Neuronal stem cell (in vitro differentiated cells): ENCODE results near the gene DRD2.

Experiments used
- DNase-seq: peaks from one replicate; pipeline ENCODE4 v3.0.0-alpha.2; 2013; ENCODE audit warnings: low spot score
- H2AFZ ChIP-seq: one replicate; pipeline ENCODE4 v1.6.1; 2013; ENCODE audit warnings: mild to moderate bottlenecking, low read length, inconsistent platforms
- H2AK5ac ChIP-seq: 2 replicates; pipeline ENCODE4 v1.6.1; 2013; ENCODE audit warnings: low read depth, mild to moderate bottlenecking, inconsistent platforms, low read length, moderate library complexity, mixed read lengths
- H2BK120ac ChIP-seq: 2 replicates; pipeline ENCODE4 v1.6.1; 2013; ENCODE audit warnings: low read depth, mild to moderate bottlenecking, inconsistent platforms, low read length, moderate library complexity, mixed read lengths
- H2BK12ac ChIP-seq: one replicate; pipeline ENCODE4 v1.6.1; 2013; ENCODE audit warnings: low read length, inconsistent platforms
- H2BK15ac ChIP-seq: 2 replicates; pipeline ENCODE4 v1.6.1; 2013; ENCODE audit warnings: mild to moderate bottlenecking, low read length, inconsistent platforms, mixed read lengths
- H2BK5ac ChIP-seq: one replicate; pipeline ENCODE4 v1.6.1; 2013; ENCODE audit warnings: inconsistent platforms, mild to moderate bottlenecking, low read length, moderate library complexity
- H3K14ac ChIP-seq: one replicate; pipeline ENCODE4 v1.6.1; 2013; ENCODE audit warnings: low read length, inconsistent platforms
- H3K18ac ChIP-seq: 2 replicates; pipeline ENCODE4 v1.6.1; 2013; ENCODE audit warnings: low read length, inconsistent platforms
- H3K23ac ChIP-seq: 2 replicates; pipeline ENCODE4 v1.6.1; 2013; ENCODE audit warnings: low read depth, mild to moderate bottlenecking, mixed read lengths, low read length, inconsistent platforms; ENCODE audit not compliant: poor library complexity
- H3K27ac ChIP-seq: replicated peaks from 3 replicates; pipeline ENCODE4 v1.5.1; 2013; ENCODE audit warnings: low read length, inconsistent platforms
- H3K27me3 ChIP-seq, 3 experiments: 2 replicates each; pipeline ENCODE4 v1.6.1; 2013; ENCODE audit warnings: low read length in 3 of 3, mild to moderate bottlenecking in 2 of 3, inconsistent platforms in 1 of 3, low read depth in 1 of 3, mixed read lengths in 1 of 3, moderate library complexity in 1 of 3; ENCODE audit not compliant: control insufficient read depth in 3 of 3, insufficient read depth in 3 of 3
- H3K36me3 ChIP-seq, 2 donors: replicated peaks in 1 of 2; 2 replicates each; pipeline ENCODE4 v1.6.1; 2013; ENCODE audit warnings: low read length in 2 of 2; ENCODE audit not compliant: control insufficient read depth in 2 of 2, insufficient read depth in 2 of 2
- H3K4ac ChIP-seq: 2 replicates; pipeline ENCODE4 v1.6.1; 2013; ENCODE audit warnings: inconsistent platforms, mild to moderate bottlenecking, low read length, moderate library complexity
- H3K4me1 ChIP-seq, 2 donors: 1 replicate in 1 of 2; 2 replicates in 1 of 2; pipeline ENCODE4 v1.6.1; 2013; ENCODE audit warnings: low read length in 2 of 2, low read depth in 1 of 2; ENCODE audit not compliant: control insufficient read depth in 2 of 2, insufficient read depth in 1 of 2
- H3K4me2 ChIP-seq: one replicate; pipeline ENCODE4 v1.6.1; 2013; ENCODE audit warnings: mild to moderate bottlenecking, low read length, inconsistent platforms; ENCODE audit not compliant: insufficient read depth, poor library complexity, severe bottlenecking
- H3K4me3 ChIP-seq, 2 donors: 2 replicates each; pipeline ENCODE4 v1.5.1; 2013; ENCODE audit warnings: low read length in 2 of 2, mild to moderate bottlenecking in 2 of 2, inconsistent platforms in 1 of 2, moderate library complexity in 1 of 2
- H3K79me1 ChIP-seq: one replicate; pipeline ENCODE4 v1.6.1; 2013; ENCODE audit warnings: low read depth, mild to moderate bottlenecking, inconsistent platforms, low read length, moderate library complexity
- H3K9ac ChIP-seq: one replicate; pipeline ENCODE4 v1.6.1; 2013; ENCODE audit warnings: mild to moderate bottlenecking, low read depth, low read length, inconsistent platforms; ENCODE audit not compliant: poor library complexity
- H3K9me3 ChIP-seq, 2 donors: replicated peaks in 1 of 2; 2 replicates each; pipeline versions ENCODE3 to v1.6.1; 2013; ENCODE audit warnings: low read length in 2 of 2, mild to moderate bottlenecking in 2 of 2, inconsistent platforms in 1 of 2, low read depth in 1 of 2, mixed read lengths in 1 of 2, moderate library complexity in 1 of 2; ENCODE audit not compliant: control insufficient read depth in 2 of 2, insufficient read depth in 1 of 2
- H4K8ac ChIP-seq: one replicate; pipeline ENCODE4 v1.6.1; 2013; ENCODE audit warnings: low read depth, mild to moderate bottlenecking, inconsistent platforms, low read length, moderate library complexity
- H4K91ac ChIP-seq: one replicate; pipeline ENCODE4 v1.6.1; 2013; ENCODE audit warnings: low read length, low read depth, mild to moderate bottlenecking, inconsistent platforms; ENCODE audit not compliant: poor library complexity
- WGBS, 2 donors: extraction: QIAGEN DNeasy Blood & Tissue Kit; methylation state at CpG; one replicate each; pipeline ENCODE4 v1.1.7; 2013; ENCODE audit warnings: missing lambda C conversion rate in 2 of 2, mixed read lengths in 1 of 2; ENCODE audit not compliant: insufficient read length in 2 of 2, insufficient replicate concordance in 1 of 2; ENCODE audit errors: extremely low coverage in 2 of 2; 5-methylcytosine and 5-hydroxymethylcytosine counted together

DRD2 gene

DNA sequence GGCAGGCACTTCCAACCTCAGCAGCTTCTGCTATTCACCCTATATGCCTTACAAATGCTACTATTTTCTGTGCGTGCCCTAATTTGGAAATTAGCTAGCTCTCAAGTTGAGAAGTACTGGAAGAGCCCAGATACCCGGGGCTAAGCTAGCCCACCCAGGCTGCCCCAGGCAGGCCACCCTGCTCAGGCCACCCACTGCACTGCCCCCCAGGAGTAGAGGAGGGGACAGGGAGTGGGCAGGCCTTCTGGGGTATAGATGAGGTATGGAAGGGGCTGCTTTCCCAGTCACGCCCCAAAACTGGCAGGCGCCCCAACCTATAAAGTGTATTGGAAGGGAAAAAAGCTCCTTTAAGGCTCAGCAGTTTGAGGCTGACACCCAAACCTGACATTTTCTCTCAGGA, 43.5 kb downstream of the DRD2 start:
- Histone ChIP-seq H4K91ac (no peak overlapping the region), H3K4me3 (no peak overlapping the region), H3K27me3 (peaks cover 0 to 3% (median 0%) of the 10 kb centered on the region in 3 experiments), H3K36me3 (no peaks in the 10 kb centered on the region), H3K18ac (no peak overlapping the region), H4K8ac (no peak overlapping the region), H3K23ac (no peak overlapping the region), H3K4me2 (no peak overlapping the region), H3K4ac (no peak overlapping the region), H3K14ac (no peak overlapping the region), H3K79me1 (peaks cover 3% of the 10 kb centered on the region), H2AK5ac (no peak overlapping the region), H3K9ac (no peak overlapping the region), H2AFZ (no peak overlapping the region), H3K9me3 (no peaks in the 10 kb centered on the region), H2BK12ac (no peak overlapping the region), H2BK5ac (no peak overlapping the region), H3K4me1 (peaks cover 0 to 3% of the 10 kb centered on the region in 2 donors), H2BK120ac (no peak overlapping the region), H2BK15ac (no peak overlapping the region), H3K27ac (no peak overlapping the region)
- no peak for DNase-seq
- no CpG with 5 or more reads among the region's 4 CpGs for WGBS, 2 donors

DNA sequence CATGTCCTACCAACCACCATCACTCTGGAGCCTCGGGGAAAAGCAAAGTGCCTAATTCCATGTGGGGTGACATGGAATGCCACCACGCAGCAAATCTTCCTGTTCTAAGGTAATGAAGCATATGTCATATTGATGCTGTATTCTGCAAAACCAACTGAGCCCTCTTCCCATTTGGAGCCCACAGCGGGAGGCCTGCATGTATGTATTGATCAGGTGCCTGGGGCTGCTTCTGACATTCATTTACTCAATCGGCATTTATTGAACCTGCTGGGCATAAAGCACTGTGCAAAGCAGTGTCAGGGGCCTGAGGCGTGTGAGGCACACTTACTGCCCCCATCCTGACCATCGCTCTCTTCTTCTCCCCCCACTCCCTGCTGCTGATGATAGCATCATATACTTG, 48.5 kb downstream of the DRD2 start:
- Histone ChIP-seq H3K4ac (no peak overlapping the region), H3K79me1 (peaks cover 3% of the 10 kb centered on the region), H2AK5ac (no peak overlapping the region)

DNA sequence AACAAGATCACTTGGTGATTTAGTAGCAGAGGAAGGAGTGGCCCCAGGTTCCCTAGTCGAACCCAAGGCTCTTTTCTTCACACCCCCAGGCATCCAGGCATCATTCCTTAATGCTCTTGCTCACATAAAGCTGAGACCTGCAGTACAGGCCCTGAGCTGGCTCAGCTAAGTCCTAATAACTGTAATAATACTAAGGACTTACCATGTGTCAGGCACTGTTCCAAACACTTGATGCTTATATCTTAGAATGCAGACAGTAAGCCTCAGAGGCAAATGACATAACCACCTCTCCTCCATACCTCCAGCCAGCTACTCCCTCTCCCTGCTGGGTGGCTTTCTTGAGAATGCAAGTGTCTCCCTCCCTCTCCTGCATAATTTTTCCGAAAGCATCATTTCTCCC, 54.4 kb downstream of the DRD2 start:
- H4K91ac ChIP-seq = no peak overlapping the region
- H2BK120ac ChIP-seq = no peak overlapping the region
- H2BK5ac ChIP-seq = no peak overlapping the region
- no peak for DNase-seq
- H2AFZ ChIP-seq = no peak overlapping the region
- no peak overlapping the region for H3K4me2 ChIP-seq
- H3K4me1 ChIP-seq = no peaks in the 10 kb centered on the region
- H3K23ac ChIP-seq = no peak overlapping the region
- H3K4me3 ChIP-seq = no peak overlapping the region
- no peak overlapping the region for H2AK5ac ChIP-seq
- H3K36me3 ChIP-seq = no peaks in the 10 kb centered on the region
- no peak overlapping the region for H3K9ac ChIP-seq
- no peak overlapping the region for H3K18ac ChIP-seq
- no peak overlapping the region for H3K14ac ChIP-seq
- no peak overlapping the region for H3K27ac ChIP-seq
- H3K27me3 ChIP-seq = peaks cover 0 to 8% (median 0%) of the 10 kb centered on the region in 3 experiments
- no peaks in the 10 kb centered on the region for H3K9me3 ChIP-seq
- no peak overlapping the region for H2BK15ac ChIP-seq
- no CpG with 5 or more reads among the region's 2 CpGs for WGBS, 2 donors
- H2BK12ac ChIP-seq = no peak overlapping the region
- no peaks in the 10 kb centered on the region for H3K79me1 ChIP-seq
- no peak overlapping the region for H3K4ac ChIP-seq
- no peak overlapping the region for H4K8ac ChIP-seq

More for the DNA sequence above, 48.5 kb downstream of the DRD2 start:
- DNase-seq = no peak
- no peak overlapping the region for H4K91ac ChIP-seq
- H3K23ac ChIP-seq = no peak overlapping the region
- H3K36me3 ChIP-seq = no peaks in the 10 kb centered on the region
- H2BK120ac ChIP-seq = no peak overlapping the region
- no peak overlapping the region for H3K4me3 ChIP-seq
- H2BK5ac ChIP-seq = no peak overlapping the region
- H4K8ac ChIP-seq = no peak overlapping the region
- H3K9ac ChIP-seq = no peak overlapping the region
- no peak overlapping the region for H3K27ac ChIP-seq
- WGBS, 2 donors = no CpG with 5 or more reads among the region's 6 CpGs
- no peak overlapping the region for H3K14ac ChIP-seq
- no peak overlapping the region for H2BK15ac ChIP-seq
- H2BK12ac ChIP-seq = no peak overlapping the region
- peaks cover 0 to 10% (median 0%) of the 10 kb centered on the region in 3 experiments for H3K27me3 ChIP-seq
- no peak overlapping the region for H3K4me2 ChIP-seq
- H3K4me1 ChIP-seq = peaks cover 0 to 3% of the 10 kb centered on the region in 2 donors
- H3K18ac ChIP-seq = no peak overlapping the region
- no peak overlapping the region for H2AFZ ChIP-seq
- no peaks in the 10 kb centered on the region for H3K9me3 ChIP-seq

DNA sequence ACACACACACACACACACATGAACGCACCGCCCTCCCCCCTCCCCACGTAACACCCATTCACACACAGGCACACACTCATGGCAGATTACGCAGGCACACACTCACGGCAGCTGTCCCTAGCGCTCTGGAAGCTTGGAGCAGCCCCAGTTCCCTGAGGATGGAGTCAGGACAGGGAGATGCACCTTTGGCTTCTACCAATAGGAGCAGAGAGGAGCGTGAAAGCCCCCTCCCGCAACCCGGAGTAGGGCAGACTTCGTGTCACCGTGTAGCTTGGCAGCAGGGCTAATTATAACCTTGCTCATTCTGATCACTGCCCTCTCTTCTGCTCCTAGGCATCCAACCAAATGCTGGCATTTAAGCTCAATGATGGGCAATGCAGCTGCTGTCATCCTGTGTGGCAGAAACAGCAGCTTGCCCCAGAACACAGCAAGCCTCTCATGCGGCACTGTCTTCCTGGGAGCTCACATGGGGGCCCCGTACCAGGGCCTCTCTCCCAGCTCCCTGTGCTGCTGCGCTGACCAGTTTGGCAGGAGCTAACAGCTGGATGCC, 55.7 kb downstream of the DRD2 start:
- Histone ChIP-seq H2BK5ac (peak overlapping the region; percentile 44), H3K4ac (no peak overlapping the region), H3K4me2 (no peak overlapping the region), H4K8ac (no peak overlapping the region), H3K14ac (peak overlapping the region; percentile 65), H2BK15ac (no peak overlapping the region), H2BK120ac (no peak overlapping the region), H3K18ac (peak overlapping the region; percentile 31), H3K79me1 (no peaks in the 10 kb centered on the region), H3K4me1 (no peaks in the 10 kb centered on the region), H3K9ac (no peak overlapping the region), H3K4me3 (no peak overlapping the region), H3K27me3 (peaks cover 0 to 8% (median 0%) of the 10 kb centered on the region in 3 experiments), H2AFZ (no peak overlapping the region), H3K27ac (no peak overlapping the region), H2BK12ac (no peak overlapping the region), H3K9me3 (no peaks in the 10 kb centered on the region), H2AK5ac (no peak overlapping the region), H3K36me3 (no peaks in the 10 kb centered on the region), H3K23ac (no peak overlapping the region), H4K91ac (no peak overlapping the region)
- no peak for DNase-seq
- WGBS, 2 donors = no CpG with 5 or more reads among the region's 14 CpGs
